ENCODE data around the gene LINC01488. TPM values are rescaled to one million over a fixed set of nuclear protein-coding genes. Genes with fewer than 3 reads are reported as not detected.

LINC01488 gene
- total and polyA plus RNA-seq, 9 of the 15 experiments (the other 6 are each of a cell fraction or from before 2014, with no cell fraction given), result not detected

- TF ChIP-seq ARID4B (CRISPR knock-in tag; IDR thresholded peaks at IDR 0.05) (peak; percentile 71; the same call in 1 of the 2 replicates), NEUROD1 (IDR thresholded peaks at IDR 0.05; ENCODE audit: borderline replicate concordance, low read depth, low read length, partially characterized antibody) (peak; percentile 59), ZNF197 (CRISPR knock-in tag; IDR thresholded peaks at IDR 0.05; ENCODE audit: low read depth) (peak; percentile 49; the same call in 1 of the 2 replicates), TAF7 (tag; IDR thresholded peaks at IDR 0.05) (peak; percentile 26; the same call in 1 of the 2 replicates), NFYB (IDR thresholded peaks at IDR 0.05; ENCODE audit: extremely low read depth, insufficient read length) (peak; percentile 89), SMARCE1 (IDR thresholded peaks at IDR 0.05) (no peak; the same call in 1 of the 2 replicates), POLR2A (conservative IDR thresholded peaks at IDR 0.05) (peak; percentile 93), CBFA2T2 (conservative IDR thresholded peaks at IDR 0.05) (no peak), CTBP1 (IDR thresholded peaks at IDR 0.05; ENCODE audit: borderline replicate concordance) (peak; percentile 89), ZBTB49 (CRISPR knock-in tag; IDR thresholded peaks at IDR 0.05; ENCODE audit: borderline replicate concordance) (no peak), TCF15 (CRISPR knock-in tag; IDR thresholded peaks at IDR 0.05) (no peak), SRF (CRISPR knock-in tag; IDR thresholded peaks at IDR 0.05) (0 out of 4 replicates have a peak, but pooled peaks of 1 of the 2 experiments have one; percentile 15), ASH1L (IDR thresholded peaks at IDR 0.05; ENCODE audit: borderline replicate concordance, low read depth, partially characterized antibody) (no peak), SIN3A (IDR thresholded peaks at IDR 0.05; ENCODE audit: borderline replicate concordance in 2 of 2, control insufficient read depth in 1 of 2, low read depth in 2 of 2, low read length in 2 of 2) (peak; percentile 4 to 45; a peak in 1 of 4 replicates), ATF3 (IDR thresholded peaks at IDR 0.05) (no peak), ATF3 (CRISPR knock-in tag; conservative IDR thresholded peaks at IDR 0.05) (no peak; the same call in 1 of the 2 replicates), POLR2G (IDR thresholded peaks at IDR 0.05; ENCODE audit: low read depth, low read length) (peak; percentile 97)
These were observed 38.1 kb upstream of the LINC01488 start (continued) for GRCh38 chr11:69443138-69443967.

All from K562 (cell line).